NCI-H146 treated with DMSO at 0.1 percent for 48 hours (cell line): Measurements from ENCODE around the gene KIAA0319L.

Source experiments
- DNase-seq: peaks from one replicate; lab custom pipeline; 2025; ENCODE audit not compliant: unreplicated experiment; lab: John Stamatoyannopoulos, UW

The KIAA0319L gene

DNA sequence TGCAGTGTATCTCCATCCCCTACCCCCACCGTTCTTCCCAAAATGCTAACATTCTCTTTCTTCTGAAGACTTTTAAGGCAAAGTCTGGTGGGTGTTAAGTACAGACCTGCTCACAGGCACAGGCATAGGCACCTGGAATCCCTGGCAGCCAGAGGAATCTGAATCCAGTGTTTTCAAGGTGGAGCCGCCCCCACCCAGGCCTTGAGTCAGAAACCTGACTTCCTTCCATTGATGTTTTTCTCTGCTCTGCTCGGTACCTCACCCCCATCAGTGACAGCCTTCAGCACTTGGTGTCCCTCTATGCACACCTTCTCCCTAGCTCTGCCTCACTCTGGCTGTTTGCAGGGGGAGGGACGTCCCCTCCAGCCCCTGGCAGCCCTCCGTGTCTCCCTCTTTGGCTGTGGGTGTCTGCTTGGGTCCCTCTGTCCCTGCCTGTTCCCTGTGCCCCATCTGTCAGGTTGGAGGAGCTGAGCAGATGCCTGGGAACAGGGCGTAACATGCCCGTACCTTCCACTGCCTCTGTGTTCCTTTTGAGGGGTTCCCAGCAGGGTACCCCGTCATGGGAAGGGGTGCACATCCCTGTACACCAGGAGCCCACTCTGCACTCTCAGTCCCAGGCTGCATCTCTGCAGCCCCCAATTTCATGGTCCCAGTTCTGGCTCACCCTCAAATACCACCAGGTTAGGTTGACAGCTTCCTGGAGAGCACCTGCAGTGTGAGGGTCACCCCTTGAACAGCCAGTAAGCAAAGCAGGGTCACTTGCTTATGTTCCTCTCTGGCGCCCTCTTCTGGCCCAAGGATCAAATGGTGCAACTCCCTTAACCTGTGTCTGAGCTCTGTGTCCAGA lies 7.1 kb upstream of the KIAA0319L start:
- DNase-seq = peak; percentile 26

GRCh38 chr1:35563166-35563565 lies 6.0 kb upstream of the KIAA0319L start:
- DNase-seq = no peak

- DNase-seq = no peak
Observed at GRCh38 chr1:35561972-35562680, 4.9 kb upstream of the KIAA0319L start.

DNA sequence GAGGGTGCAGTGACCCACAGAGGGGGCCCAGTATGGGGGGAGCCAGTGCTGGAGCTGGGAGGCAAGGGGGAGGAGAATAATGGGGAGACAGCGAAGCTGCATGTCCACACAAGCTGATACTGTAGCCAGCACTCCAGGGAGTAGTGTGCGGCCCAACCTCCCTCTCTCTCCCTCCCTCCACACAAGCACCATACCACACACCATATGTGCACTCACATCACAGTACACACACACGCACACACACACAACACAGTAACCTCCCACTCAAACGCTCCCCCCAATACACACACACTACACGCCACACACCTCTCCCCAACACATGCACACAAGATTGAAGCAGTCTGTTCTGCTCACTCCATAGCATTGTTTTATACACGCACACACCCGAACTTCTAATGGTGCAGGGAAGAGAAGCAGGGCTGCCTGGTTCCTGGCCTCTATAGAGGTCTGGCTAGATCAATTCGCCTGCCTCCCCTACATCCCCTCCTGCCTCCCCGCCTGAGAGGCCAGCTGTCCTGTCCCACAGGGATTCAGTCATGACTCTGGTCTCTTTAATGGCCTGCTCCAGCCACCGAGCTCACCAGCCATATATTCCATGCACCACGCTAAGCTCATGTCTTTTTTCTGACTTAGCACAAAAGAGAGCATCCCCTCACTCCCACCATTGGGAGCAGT lies 4.2 kb upstream of the KIAA0319L start:
- no peak for DNase-seq

DNA sequence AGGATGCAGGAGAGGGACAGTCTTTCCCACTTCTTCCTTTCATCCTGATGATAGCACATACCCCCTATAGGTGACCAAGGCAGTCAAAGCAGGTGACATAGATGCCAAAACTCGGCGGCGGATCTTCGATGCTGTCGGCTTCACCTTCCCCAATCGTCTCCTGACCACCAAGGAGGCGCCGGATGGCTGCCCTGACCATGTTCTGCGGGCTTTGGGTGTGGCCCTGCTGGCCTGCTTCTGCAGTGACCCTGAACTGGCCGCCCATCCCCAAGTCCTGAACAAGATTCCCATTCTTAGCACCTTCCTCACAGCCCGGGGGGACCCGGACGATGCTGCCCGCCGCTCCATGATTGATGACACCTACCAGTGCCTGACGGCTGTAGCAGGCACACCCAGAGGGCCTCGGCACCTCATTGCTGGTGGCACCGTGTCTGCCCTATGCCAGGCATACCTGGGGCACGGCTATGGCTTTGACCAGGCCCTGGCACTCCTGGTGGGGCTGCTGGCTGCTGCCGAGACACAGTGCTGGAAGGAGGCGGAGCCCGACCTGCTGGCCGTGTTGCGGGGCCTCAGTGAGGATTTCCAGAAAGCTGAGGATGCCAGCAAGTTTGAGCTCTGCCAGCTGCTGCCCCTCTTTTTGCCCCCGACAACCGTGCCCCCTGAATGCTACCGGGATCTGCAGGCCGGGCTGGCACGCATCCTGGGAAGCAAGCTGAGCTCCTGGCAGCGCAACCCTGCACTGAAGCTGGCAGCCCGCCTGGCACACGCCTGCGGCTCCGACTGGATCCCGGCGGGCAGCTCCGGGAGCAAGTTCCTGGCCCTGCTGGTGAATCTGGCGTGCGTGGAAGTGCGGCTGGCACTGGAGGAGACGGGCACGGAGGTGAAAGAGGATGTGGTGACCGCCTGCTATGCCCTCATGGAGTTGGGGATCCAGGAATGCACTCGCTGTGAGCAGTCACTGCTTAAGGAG lies 3.3 kb upstream of the KIAA0319L start:
- no peak for DNase-seq

GRCh38 chr1:35559317-35559944 lies 2.2 kb upstream of the KIAA0319L start:
- DNase-seq = no peak

GRCh38 chr1:35558374-35559316 lies 1.4 kb upstream of the KIAA0319L start:
- no peak for DNase-seq

GRCh38 chr1:35557611-35558373 lies 589 bp upstream of the KIAA0319L start, which contains the start of gene NCDN:
NCDN (plus strand) TSS chr1:35557799; CDS start chr1:35558191, 392 bp downstream.
- DNase-seq = peak; percentile 81

- no peak for DNase-seq
Observed at GRCh38 chr1:35556484-35557117, 602 bp downstream of the KIAA0319L start.

- DNase-seq = peak; percentile 87
Observed at GRCh38 chr1:35555601-35556477, 1.4 kb downstream of the KIAA0319L start.

DNA sequence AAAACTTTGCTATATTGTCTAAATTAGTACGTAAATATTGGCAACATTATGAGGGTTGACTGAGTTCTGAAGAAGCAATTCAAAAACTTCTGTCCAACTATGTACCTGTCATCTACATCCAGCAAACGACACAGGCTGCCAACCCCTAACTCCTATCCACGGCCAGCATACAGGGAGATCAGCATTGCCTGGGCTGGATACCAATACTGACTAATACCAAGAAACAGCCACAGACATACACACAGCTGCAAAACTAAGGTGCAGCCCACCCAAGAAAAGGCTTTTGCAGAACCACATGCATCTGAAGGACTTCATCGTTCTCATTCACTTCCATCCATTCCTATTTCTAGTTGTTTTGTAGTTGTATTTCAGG lies 2.0 kb downstream of the KIAA0319L start:
- DNase-seq = no peak

- DNase-seq = no peak
Observed at GRCh38 chr1:35554266-35555211, 2.7 kb downstream of the KIAA0319L start.

DNA sequence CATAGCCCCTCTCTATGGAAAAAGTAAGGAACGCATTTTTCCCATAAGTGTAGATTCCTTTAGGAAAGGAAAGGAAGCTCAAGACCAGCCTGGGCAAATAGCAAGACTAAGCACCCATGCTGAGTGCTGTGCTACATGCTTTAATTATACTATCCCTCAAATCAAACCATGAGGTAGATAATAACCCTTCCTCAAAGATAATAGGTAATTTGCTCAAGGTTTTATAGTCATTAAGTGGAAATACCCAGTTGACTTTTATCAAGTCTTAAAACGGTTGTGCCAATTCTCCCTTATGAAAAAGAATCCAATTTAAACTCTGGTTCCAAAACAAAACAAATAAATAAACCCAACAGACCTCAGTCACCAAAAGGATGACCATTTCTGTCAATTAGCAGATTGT lies 3.4 kb downstream of the KIAA0319L start:
- no peak for DNase-seq

GRCh38 chr1:35546614-35547013 lies 10.6 kb downstream of the KIAA0319L start:
- no peak for DNase-seq

DNA sequence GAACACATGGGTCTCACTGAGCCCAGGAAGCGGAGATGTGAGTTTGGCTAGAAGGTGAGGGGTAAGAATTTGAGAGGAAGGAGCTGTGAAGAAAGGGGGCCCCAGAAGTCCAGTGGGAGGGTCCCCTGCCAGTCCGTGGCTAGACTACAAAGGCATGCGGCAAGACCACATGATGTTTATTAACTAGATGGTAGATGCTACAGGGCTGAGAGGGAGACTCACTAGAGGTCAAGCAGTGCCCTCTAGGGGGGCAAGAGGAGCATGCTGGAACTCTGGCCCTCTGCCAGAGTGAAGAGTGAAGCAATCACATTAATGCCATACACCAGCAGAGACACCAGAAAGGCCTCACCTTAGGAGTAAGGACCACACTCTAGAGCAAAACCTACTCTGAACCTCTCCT lies 12.2 kb downstream of the KIAA0319L start:
- no peak for DNase-seq

DNA sequence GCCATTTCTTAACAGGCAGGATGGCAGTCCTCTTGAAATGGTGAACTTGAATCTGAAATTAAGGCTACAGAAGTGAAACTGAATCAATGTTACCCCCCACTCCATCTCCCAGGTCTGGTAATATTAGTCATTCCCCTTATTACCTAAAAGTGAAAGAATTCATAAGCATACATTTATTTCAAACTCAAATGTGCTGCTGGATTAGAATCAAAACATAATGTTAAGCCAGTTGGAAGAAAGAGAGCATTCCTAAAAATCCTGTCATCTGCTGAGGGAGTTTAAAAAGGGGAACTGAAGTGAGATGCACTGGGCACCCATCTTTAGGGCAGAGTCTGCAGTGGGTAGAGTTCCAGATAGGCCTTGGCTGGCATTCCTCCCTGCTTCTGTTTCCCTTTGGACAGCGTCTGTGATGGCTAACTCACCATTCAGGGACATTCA lies 17.4 kb downstream of the KIAA0319L start:
- DNase-seq = no peak
